GM23338 (cell line): ENCODE measurements around the gene EML3. TPM values are rescaled to one million over a fixed set of nuclear protein-coding genes. Genes with fewer than 3 reads are reported as not detected.

Experiments
- ATAC-seq: fragments of 200-7000 bp; cut with Tn5 transposase; 3 replicates; pipeline ENCODE4 v1.9.1; 2020
- DNase-seq: peaks from one replicate; pipeline ENCODE4 v3.0.0-alpha.2; 2015; ENCODE audit warnings: low spot score
- H2AFZ ChIP-seq: fragments of 200-600 bp; sonication (generic); 2 replicates; pipeline ENCODE4 v1.8.0; 2016; ENCODE audit warnings: antibody characterized with exemption, mild to moderate bottlenecking, moderate library complexity
- H3F3A ChIP-seq: fragments of 200-600 bp; sonication (generic); replicated peaks from 2 replicates; pipeline ENCODE4 v1.8.0; 2017; ENCODE audit warnings: antibody characterized with exemption, mixed run types, low read depth
- H3K27ac ChIP-seq: fragments of 200-600 bp; sonication (generic); 2 replicates; pipeline ENCODE4 v1.6.1; 2016; ENCODE audit warnings: low read depth
- H3K27me3 ChIP-seq: fragments of 200-600 bp; sonication (generic); 2 replicates; pipeline ENCODE4 v1.8.0; 2016; ENCODE audit warnings: mild to moderate bottlenecking, mixed run types, moderate library complexity; ENCODE audit not compliant: insufficient read depth
- H3K36me3 ChIP-seq: fragments of 200-600 bp; sonication (generic); 2 replicates; pipeline ENCODE4 v1.8.0; 2016; ENCODE audit warnings: mild to moderate bottlenecking; ENCODE audit not compliant: insufficient read depth
- H3K4me1 ChIP-seq: fragments of 200-600 bp; sonication (generic); 2 replicates; pipeline ENCODE4 v1.8.0; 2016; ENCODE audit warnings: mild to moderate bottlenecking, moderate library complexity; ENCODE audit not compliant: insufficient read depth
- H3K4me2 ChIP-seq: fragments of 200-600 bp; sonication (generic); 2 replicates; pipeline ENCODE4 v1.7.1; 2017; ENCODE audit warnings: mixed run types
- H3K4me3 ChIP-seq: fragments of 200-600 bp; sonication (generic); 2 replicates; pipeline ENCODE4 v1.6.1; 2016; ENCODE audit warnings: mixed run types
- H3K79me2 ChIP-seq: fragments of 200-600 bp; sonication (generic); replicated peaks from 2 replicates; pipeline ENCODE4 v1.8.0; 2017; ENCODE audit warnings: mild to moderate bottlenecking; ENCODE audit not compliant: insufficient read depth
- H3K9me2 ChIP-seq: fragments of 200-600 bp; sonication (generic); 2 replicates; pipeline ENCODE4 v1.8.0; 2017; ENCODE audit not compliant: insufficient read depth
- H4K20me1 ChIP-seq: fragments of 200-600 bp; sonication (generic); replicated peaks from 2 replicates; pipeline ENCODE4 v1.8.0; 2017; ENCODE audit warnings: mild to moderate bottlenecking; ENCODE audit not compliant: insufficient read depth
- H3K27ac Mint-ChIP-seq: 2 replicates; pipeline ENCODE4 v1.8.0; 2020; ENCODE audit warnings: inconsistent platforms, mild to moderate bottlenecking, moderate library complexity, mixed read lengths
- H3K27me3 Mint-ChIP-seq: 3 replicates; pipeline ENCODE4 v1.8.0; 2022; ENCODE audit warnings: low read depth, mild to moderate bottlenecking, moderate library complexity, mixed read lengths, inconsistent platforms; ENCODE audit not compliant: insufficient read depth, poor library complexity
- H3K36me3 Mint-ChIP-seq: 3 replicates; pipeline ENCODE4 v1.8.0; 2021; ENCODE audit warnings: low read depth, mild to moderate bottlenecking, inconsistent platforms, moderate library complexity, mixed read lengths
- H3K4me1 Mint-ChIP-seq: 3 replicates; pipeline ENCODE4 v1.8.0; 2020; ENCODE audit warnings: mild to moderate bottlenecking, inconsistent platforms, mixed read lengths
- H3K4me3 Mint-ChIP-seq: 3 replicates; pipeline ENCODE4 v1.8.0; 2021; ENCODE audit warnings: moderate library complexity, mild to moderate bottlenecking, inconsistent platforms, mixed read lengths
- H3K9me3 Mint-ChIP-seq: 3 replicates; pipeline ENCODE4 v1.8.0; 2020; ENCODE audit warnings: moderate library complexity, mild to moderate bottlenecking, inconsistent platforms, mixed read lengths
- CTCF ChIP-seq, 2 experiments: fragments of 200-600 bp in 1 of 2; sonication (generic) in 1 of 2; conservative IDR thresholded peaks; 2 replicates each; pipeline versions ENCODE4 v1.5.1 to v1.6.1; 2016 to 2017; ENCODE audit warnings: antibody characterized with exemption in 2 of 2, low read depth in 2 of 2, mild to moderate bottlenecking in 2 of 2, moderate library complexity in 1 of 2
- ETS1 ChIP-seq: IDR thresholded peaks from 2 replicates; pipeline ENCODE4 v1.6.1; 2016; ENCODE audit warnings: antibody characterized with exemption
- EZH2 ChIP-seq: fragments of 200-600 bp; sonication (generic); IDR thresholded peaks from one replicate; pipeline ENCODE4 v1.8.0; 2017; ENCODE audit warnings: antibody characterized with exemption, mild to moderate bottlenecking, low read depth; ENCODE audit not compliant: unreplicated experiment
- EZH2phosphoT487 ChIP-seq: fragments of 200-600 bp; sonication (generic); IDR thresholded peaks from one replicate; pipeline ENCODE4 v1.8.1; 2018; ENCODE audit warnings: antibody characterized with exemption; ENCODE audit not compliant: unreplicated experiment
- JUNB ChIP-seq: IDR thresholded peaks from one replicate; pipeline ENCODE4 v1.6.1; 2016; ENCODE audit warnings: antibody characterized with exemption; ENCODE audit not compliant: unreplicated experiment
- NANOG ChIP-seq: IDR thresholded peaks from 2 replicates; pipeline ENCODE4 v1.6.1; 2016; ENCODE audit warnings: antibody characterized with exemption, borderline replicate concordance
- REST ChIP-seq: IDR thresholded peaks from one replicate; pipeline ENCODE4 v1.6.1; 2018; ENCODE audit warnings: antibody characterized with exemption; ENCODE audit not compliant: unreplicated experiment
- STAT1 ChIP-seq: IDR thresholded peaks from one replicate; pipeline ENCODE4 v1.6.1; 2016; ENCODE audit warnings: antibody characterized with exemption; ENCODE audit not compliant: unreplicated experiment
- ZNF114 ChIP-seq: fragments of 250-450 bp; sonication (Bioruptor Pico); IDR thresholded peaks from 2 replicates; pipeline ENCODE4 v1.5.0; 2020; ENCODE audit warnings: mild to moderate bottlenecking, moderate library complexity
- polyA plus RNA-seq: library from polyadenylated mRNA; unstranded; fragments of >200 nt; fragmentation: Nextera tagmentation; extraction: Ambion mirVana; gene quantifications from 2 replicates; pipeline ENCODE4 v1.2.1, GENCODE V29; 2016
- total RNA-seq: library from RNA; depleted of rRNA; stranded (reverse); fragments of >200 nt; shearing (Covaris generic); gene quantifications from 2 replicates; pipeline ENCODE4 v1.2.3, GENCODE V29; 2014

The EML3 gene
- total and polyA plus RNA-seq, 2 experiments from 2014 or later, result 15.4 to 17.1 TPM

DNA sequence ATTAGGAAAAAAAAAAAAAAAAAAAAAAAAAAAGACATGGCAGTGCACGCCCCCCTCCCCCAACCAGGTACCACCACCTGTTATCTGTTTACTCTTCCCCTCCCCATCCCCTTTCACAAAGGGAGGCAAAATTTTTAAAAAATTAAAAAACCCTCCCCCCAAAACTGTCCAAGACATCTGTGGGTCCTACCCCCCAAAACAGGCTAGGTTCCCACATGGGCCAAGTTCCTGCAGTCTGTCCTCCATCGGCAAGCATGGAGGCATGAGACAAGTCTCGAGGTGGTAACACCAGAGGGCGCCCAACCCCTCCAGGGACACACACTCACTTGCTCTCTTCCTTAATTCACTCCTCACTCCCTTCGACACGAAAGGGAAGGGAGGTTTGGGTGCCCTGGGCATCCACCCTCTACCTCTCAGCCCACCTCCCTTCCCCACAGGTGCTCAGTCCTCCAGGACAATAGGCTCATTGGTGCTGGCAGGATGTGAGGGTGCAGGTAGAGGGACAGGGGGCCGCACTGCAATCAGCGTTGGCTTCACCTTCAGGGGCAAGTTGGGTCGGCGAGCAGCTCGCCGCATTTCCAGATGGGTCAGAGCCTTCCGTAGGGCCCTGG, 19.0 kb downstream of the EML3 start:
- no peak overlapping the region for H3K27ac ChIP-seq
- Mint-ChIP-seq H3K9me3 (peaks cover 4% of the 10 kb centered on the region; the same call in 2 of the 3 replicates), H3K4me1 (peaks cover 18% of the 10 kb centered on the region), H3K27ac (no peak overlapping the region), H3K36me3 (peaks cover 66% of the 10 kb centered on the region), H3K4me3 (peak overlapping the region; percentile 56), H3K27me3 (peaks cover 27% of the 10 kb centered on the region)
- ATAC-seq, result peak; percentile 50
- H3K4me1 ChIP-seq, result peaks cover 12% of the 10 kb centered on the region; the same call in 1 of the 2 replicates
- H4K20me1 ChIP-seq, result peaks cover 19% of the 10 kb centered on the region
- H3K27me3 ChIP-seq, result no peaks in the 10 kb centered on the region
- peaks cover 20% of the 10 kb centered on the region for H3K79me2 ChIP-seq
- TF ChIP-seq JUNB (no peak), CTCF (conservative IDR thresholded peaks at IDR 0.05; ENCODE audit: low read depth in 2 of 2) (peak; percentile 72 to 96)
- DNase-seq, result peak; percentile 93
- peaks cover 58% of the 10 kb centered on the region for H3F3A ChIP-seq
- no peak overlapping the region for H2AFZ ChIP-seq
- peaks cover 29% of the 10 kb centered on the region for H3K36me3 ChIP-seq
- H3K4me3 ChIP-seq, result no peak overlapping the region
- H3K4me2 ChIP-seq, result no peak overlapping the region
- H3K9me2 ChIP-seq, result no peaks in the 10 kb centered on the region

DNA sequence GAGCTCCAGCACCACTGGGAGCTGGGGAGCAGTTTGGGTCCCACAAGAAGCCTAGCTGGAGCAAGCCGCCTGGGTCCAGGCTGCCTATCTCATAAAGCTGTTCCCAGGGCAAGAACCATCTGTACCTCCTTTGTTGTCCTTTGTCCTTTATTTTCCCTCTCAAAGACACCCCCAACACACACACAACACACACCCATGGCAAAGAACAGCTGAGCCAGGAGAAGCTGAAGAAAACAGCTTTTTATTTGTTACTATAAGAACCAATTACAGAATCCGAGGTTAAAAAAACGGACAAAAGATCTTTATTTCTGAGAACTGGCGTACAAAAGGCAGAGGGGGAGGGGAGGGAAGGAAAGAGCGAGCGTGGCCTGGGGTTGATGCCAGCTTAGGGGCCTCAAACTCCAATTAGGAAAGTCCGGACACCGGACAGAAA, 19.6 kb downstream of the EML3 start:
- H3K27me3 Mint-ChIP-seq, result peaks cover 27% of the 10 kb centered on the region
- Histone ChIP-seq H3K36me3 (peaks cover 28% of the 10 kb centered on the region), H2AFZ (no peak overlapping the region), H3K27ac (no peak overlapping the region), H3K79me2 (peaks cover 15% of the 10 kb centered on the region), H3F3A (peaks cover 55% of the 10 kb centered on the region), H3K9me2 (no peaks in the 10 kb centered on the region), H3K4me3 (no peak overlapping the region; the same call in 1 of the 2 replicates), H3K4me1 (peaks cover 12% of the 10 kb centered on the region; the same call in 1 of the 2 replicates), H4K20me1 (peaks cover 19% of the 10 kb centered on the region), H3K4me2 (peak overlapping the region; percentile 92; the same call in 1 of the 2 replicates), H3K27me3 (no peaks in the 10 kb centered on the region)
- DNase-seq (no peak), ATAC-seq (no peak)
- H3K4me3 Mint-ChIP-seq, result peak overlapping the region; percentile 47; the same call in 2 of the 3 replicates
- H3K36me3 Mint-ChIP-seq, result peaks cover 64% of the 10 kb centered on the region
- H3K27ac Mint-ChIP-seq, result no peak overlapping the region
- peaks cover 18% of the 10 kb centered on the region for H3K4me1 Mint-ChIP-seq
- TF ChIP-seq ETS1, result no peak
- no peak for TF ChIP-seq CTCF (conservative IDR thresholded peaks at IDR 0.05; ENCODE audit: low read depth in 2 of 2)
- no peak for TF ChIP-seq JUNB
- no peak for TF ChIP-seq ZNF114 (CRISPR knock-in tag)
- TF ChIP-seq EZH2, result no peak
- TF ChIP-seq STAT1, result no peak
- no peak for TF ChIP-seq EZH2phosphoT487
- no peak for TF ChIP-seq NANOG
- no peak for TF ChIP-seq REST
- peaks cover 4% of the 10 kb centered on the region; the same call in 2 of the 3 replicates for H3K9me3 Mint-ChIP-seq
